ENCODE measurements around the gene PSMC5.
"Not testable (repeated sequence)": the region's sequence is repeated elsewhere in the genome, so short reads cannot be mapped to it uniquely, and the experiment has no call there.

Gene PSMC5

DNA sequence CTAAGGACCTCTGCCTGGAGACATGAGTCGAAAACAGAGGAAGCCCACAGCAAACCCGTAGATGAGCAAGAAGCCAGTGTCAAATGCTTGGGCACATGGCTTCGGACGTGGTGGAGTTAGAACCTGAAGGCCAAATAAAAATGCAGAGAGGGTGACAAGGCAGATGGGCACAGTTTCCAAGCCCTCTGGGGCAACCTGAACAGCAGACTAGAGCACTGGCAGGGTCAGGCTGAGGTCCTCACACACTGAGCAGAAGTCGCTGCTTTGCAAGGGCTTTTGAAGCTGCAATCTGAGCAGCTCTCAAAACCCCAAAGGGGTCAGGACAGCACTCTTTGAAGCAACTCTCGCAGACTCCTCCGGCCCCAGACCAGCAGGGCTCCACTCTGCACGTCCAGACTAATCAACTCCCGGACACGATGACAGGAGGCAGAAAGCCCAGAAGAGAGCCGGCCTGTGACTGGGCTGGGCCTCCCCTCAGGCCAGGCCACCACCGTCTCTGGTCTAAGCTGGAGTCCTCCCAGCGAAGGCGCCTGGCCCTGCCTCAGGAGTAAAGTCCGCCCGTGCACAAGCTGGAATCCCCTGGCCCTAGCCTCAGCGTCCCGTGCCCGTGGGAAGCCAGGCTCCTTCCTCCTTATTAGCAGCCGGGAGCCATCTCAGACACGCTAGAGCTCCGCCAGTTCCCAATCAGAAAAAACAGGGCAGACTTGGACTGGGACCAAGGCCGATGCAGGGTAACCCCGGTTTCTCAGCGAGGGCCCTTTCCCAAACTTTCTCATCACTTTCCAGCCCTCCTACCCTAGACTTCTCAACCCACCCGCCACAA, 14.3 kb downstream of the PSMC5 start:
- FAIRE-seq: no peak

GRCh38 chr17:63842173-63842539, 14.9 kb downstream of the PSMC5 start:
- no peak for FAIRE-seq

- no peak for FAIRE-seq
These were observed 15.5 kb downstream of the PSMC5 start, which contains the start of gene SMARCD2 for GRCh38 chr17:63842540-63843386. Gene SMARCD2, minus strand, starts transcription at chr17:63842685. Its CDS starts 11 bp downstream, at chr17:63842674.

DNA sequence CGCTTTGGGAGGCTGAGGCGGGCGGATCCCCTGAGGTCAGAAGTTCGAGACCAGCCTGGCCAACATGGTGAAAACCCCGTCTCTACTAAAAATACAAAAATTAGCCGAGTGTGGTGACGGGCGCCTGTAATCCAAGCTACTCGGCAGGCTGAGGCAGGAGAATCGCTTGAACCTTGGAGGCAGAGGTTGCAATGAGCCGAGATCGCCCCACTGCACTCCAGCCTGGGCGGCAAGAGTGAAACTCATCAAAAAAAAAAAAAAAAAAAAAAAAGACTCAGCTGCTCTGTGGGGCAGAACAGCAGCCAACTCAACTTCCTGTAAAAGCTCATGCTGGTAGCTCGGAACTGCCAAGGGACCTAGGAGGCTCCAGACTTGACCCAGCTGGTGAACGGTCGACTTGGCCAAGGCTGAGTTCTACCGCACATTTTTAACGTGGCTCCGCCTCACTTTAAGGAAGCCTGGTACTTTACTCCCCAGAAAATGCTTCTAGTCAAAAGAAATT, 16.2 kb downstream of the PSMC5 start:
- FAIRE-seq: not testable (repeated sequence)

DNA sequence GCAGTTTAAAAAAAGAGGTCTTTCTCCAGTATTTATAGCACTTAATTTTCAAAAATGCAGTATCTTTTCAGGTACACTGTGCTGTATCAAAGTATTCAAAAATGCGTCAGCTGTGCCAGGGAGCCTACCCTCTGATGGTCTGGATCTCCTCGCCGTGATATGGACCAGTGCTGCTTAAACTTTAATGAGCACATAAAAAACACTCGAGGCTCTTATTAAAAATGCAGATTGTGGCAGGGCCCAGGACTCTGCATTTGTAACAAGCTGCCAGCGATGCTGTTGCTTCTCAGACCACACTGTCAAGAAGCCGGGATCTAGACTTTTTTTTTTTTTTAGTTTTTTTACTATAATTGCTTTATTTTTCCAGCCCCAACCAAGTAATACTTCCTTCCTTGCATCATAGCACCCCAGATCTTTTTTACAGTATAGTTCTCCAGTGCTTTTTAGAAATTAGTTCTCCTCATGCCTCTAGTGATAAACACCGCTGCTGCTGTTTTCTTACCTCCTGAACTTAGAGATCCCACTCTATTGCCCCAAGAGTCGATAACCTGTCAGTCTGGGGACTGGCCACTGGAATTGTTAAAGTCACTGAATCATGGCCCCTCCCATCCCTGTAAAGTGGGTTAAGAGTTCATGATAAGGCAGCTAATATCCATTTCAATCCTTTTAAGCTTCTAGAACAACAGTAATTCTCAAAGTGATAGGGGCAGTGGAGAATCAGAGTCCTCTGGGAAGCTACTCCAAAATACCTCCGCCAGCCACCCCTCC, 16.9 kb downstream of the PSMC5 start:
- no peak for FAIRE-seq

GRCh38 chr17:63845509-63845908, 18.3 kb downstream of the PSMC5 start:
- no peak for FAIRE-seq

DNA sequence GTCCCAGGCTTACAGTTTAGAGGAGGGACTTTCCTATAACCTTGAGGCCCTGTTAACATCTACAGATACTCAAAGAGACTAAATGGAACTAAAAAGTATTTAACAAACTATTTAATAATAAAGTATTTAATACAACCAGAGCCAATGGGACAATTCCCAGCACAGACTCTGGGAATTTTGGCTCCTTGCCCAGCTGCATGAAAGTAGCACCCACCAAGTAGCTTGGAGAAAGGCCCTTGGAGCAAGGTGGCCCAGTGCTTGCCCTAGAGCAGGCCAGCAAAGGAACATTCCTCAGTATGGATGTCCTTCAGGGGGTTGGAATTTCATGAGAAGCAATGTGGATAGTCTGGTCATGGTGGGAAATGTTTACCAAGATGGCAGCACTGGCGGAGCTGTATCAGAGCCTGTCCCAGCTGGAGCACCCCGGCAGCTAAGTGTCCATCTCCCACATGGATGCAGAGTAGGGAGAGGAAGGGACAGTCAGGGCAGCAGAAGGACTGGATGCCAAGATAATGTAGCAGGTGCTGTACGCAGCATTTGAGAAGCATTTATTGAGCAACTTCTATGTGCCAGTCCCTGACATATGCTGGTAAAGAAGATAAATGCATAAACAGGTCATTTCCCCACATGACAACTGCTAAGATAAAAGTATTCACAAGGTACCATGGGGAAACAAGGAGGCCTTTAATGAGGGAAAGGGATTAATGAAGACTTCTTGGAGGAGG, 20.5 kb downstream of the PSMC5 start:
- no peak for FAIRE-seq

DNA sequence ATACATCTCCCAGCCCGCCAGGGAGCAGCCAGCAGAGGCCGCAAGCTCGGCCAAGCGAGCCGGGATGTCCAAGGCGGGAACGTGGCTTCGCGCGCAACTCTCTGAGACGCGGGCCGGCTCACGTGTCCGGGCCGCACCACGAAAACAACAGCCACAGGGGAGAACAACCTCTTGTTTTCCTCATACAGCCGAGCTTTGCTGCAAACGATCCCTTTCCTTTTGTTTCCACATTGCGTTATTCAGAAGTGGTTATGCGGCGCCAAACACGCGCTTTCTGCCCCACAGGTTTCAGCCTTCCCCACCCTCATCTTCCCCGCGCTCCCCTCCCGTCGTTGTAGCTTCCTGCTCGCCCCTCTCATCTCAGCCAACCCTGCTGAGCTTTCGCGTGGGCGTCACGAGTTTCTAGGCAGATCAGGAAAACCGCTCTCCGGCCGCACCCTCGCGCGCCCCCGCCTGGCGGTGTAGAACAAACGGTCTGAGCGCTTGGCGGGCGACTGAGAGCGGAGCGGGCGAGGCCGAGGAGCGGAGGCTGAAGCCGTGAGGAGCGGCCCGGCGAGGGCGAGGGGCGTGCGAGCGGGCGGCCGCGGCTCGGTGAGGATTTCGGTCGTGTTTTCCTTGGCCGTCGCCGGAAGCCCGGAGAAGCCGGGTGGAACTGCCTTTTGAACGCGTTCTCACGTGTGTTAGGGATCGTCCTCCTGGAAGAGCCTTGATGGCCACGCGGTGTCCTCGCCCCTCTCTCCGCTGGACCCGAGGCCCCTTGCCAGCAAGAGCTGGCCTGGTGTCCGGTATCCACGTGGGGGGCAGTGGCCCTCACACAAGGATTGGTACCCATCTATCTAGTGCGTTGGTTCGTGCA, 21.8 kb downstream of the PSMC5 start:
- FAIRE-seq: no peak

- no peak for FAIRE-seq
These were observed 23.2 kb downstream of the PSMC5 start for GRCh38 chr17:63850401-63850800.

GRCh38 chr17:63853260-63853659, 26.0 kb downstream of the PSMC5 start:
- no peak for FAIRE-seq

DNA sequence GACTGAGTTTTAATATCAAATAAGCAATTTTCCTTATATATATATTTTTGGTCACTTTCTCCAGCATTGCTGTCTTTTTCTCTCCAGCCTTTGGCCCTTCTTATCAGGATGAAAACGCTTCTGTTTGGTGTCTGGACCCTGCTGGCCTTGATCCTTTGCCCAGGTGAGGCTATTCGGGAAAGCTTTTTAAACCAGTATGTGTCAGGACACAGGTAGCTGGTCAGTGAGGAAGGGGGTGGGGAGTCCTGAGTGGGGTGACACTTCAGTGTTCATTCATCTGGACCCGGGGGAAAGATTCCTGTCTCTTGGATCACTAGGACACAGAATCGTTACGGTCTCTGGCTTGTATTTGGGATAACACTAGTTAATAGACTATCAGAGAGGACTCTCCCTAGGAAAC, 27.5 kb downstream of the PSMC5 start:
- no peak for FAIRE-seq

DNA sequence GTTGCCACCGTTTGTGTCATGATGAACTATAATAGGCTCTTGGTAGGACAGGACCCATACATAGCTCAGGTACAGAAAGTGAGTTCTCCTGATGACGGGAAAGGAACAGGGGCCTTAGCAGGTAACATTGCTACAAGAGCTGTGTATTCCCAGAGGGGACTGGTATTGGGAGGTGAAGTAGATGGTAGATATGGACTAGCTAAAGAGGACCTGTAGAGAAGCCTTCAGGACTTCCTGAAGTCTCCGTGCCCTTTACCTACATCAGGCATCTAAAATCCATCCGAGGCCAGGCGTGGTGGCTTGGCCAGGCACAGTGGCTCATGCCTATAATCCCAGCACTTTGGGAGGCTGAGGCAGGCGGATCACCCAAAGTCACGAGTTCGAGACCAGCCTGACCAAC, 28.0 kb downstream of the PSMC5 start:
- no peak for FAIRE-seq

- not testable (repeated sequence) for FAIRE-seq
These were observed 29.2 kb downstream of the PSMC5 start for GRCh38 chr17:63856425-63856824.

- no peak for FAIRE-seq
These were observed 32.0 kb downstream of the PSMC5 start for GRCh38 chr17:63859257-63859656.

DNA sequence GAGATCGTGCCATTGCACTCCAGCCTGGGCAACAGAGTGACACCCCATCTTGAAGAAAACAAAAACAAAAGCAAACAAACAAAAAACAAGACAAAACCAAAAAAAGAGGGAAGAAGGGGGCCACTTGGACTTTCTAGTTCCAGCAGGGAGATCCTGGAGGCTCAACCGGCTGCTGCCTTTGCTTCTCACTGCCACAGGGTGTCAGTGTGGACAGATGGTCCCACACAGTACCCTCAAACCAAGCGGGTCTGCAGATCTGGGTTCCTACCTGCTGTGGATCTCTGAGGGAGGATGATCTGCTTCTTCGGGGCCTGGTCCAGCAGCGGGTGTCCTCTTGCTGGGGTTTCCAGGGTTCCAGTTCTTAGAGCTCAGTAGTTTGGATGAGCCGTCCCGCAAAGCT, 39.4 kb downstream of the PSMC5 start:
- FAIRE-seq: not testable (repeated sequence)

- not testable (repeated sequence) for FAIRE-seq
These were observed 42.5 kb downstream of the PSMC5 start for GRCh38 chr17:63869491-63870291.

DNA sequence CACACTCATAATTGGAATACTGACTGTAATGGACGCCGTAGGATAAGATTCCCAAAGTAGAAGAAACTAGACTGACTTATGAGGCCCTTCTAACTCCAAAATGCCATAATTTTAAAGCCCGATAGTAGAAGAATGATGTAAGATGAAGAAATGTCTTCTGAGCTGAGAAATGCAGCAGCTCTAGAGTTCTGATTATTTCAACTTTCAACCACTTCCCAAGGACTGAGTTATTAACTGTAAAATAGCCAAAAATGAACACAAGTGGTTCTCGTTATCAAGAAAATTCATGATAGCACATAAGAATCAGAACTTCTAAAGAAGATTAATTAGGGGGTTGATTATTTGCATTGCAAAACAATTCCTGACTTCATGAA, 43.0 kb downstream of the PSMC5 start:
- FAIRE-seq: not testable (repeated sequence)

- not testable (repeated sequence) for FAIRE-seq
These were observed 44.6 kb downstream of the PSMC5 start for GRCh38 chr17:63871646-63872365.

GRCh38 chr17:63873577-63873976, 46.3 kb downstream of the PSMC5 start, which contains the start of gene CSH2:
Gene CSH2, minus strand, starts transcription at chr17:63873677. Its CDS starts 63 bp downstream, at chr17:63873614.
- FAIRE-seq: not testable (repeated sequence)

Measured in colon (tissue), 2 donors.